Measurements from ENCODE around the gene CD164. TPM values are rescaled to one million over a fixed set of nuclear protein-coding genes. Genes with fewer than 3 reads are reported as not detected.

The CD164 gene
- total RNA-seq, 1 donor from 2014 or later, result 187 TPM

Other genes starting within 250 kb of the CD164 start
- 4.1 TPM for gene PPIL6, start 58.2 kb upstream of the CD164 start, total RNA-seq
- gene SMPD2, start 58.3 kb upstream of the CD164 start, total RNA-seq, result 13.1 TPM
- 18.6 TPM for gene MICAL1, start 73.3 kb upstream of the CD164 start, total RNA-seq
- 7.4 TPM for gene ZBTB24, start 100.8 kb upstream of the CD164 start, total RNA-seq